Trophoblast cell (in vitro differentiated cells and primary cell): ENCODE data around the gene ARAP2.

Experiments used
- DNase-seq, 2 donors: peaks; one replicate each; pipeline ENCODE4 v3.0.0-alpha.2; 2016
- H2AFZ ChIP-seq: 2 replicates; pipeline ENCODE4 v1.6.1; 2013; ENCODE audit warnings: low read length, moderate library complexity, mild to moderate bottlenecking; ENCODE audit not compliant: insufficient read depth, poor library complexity
- H2AK5ac ChIP-seq: 2 replicates; pipeline ENCODE4 v1.6.1; 2013; ENCODE audit warnings: mild to moderate bottlenecking, low read length
- H2BK120ac ChIP-seq: 2 replicates; pipeline ENCODE4 v1.6.1; 2013; ENCODE audit warnings: low read length, mild to moderate bottlenecking, moderate library complexity; ENCODE audit not compliant: insufficient read depth, poor library complexity
- H2BK12ac ChIP-seq: 2 replicates; pipeline ENCODE4 v1.6.1; 2013; ENCODE audit warnings: mild to moderate bottlenecking, low read length, moderate library complexity
- H2BK5ac ChIP-seq: 2 replicates; pipeline ENCODE4 v1.6.1; 2013; ENCODE audit warnings: low read length, low read depth, moderate library complexity, mild to moderate bottlenecking; ENCODE audit not compliant: poor library complexity
- H3K14ac ChIP-seq: 2 replicates; pipeline ENCODE4 v1.6.1; 2013; ENCODE audit warnings: mild to moderate bottlenecking, low read length
- H3K18ac ChIP-seq: 2 replicates; pipeline ENCODE4 v1.6.1; 2013; ENCODE audit warnings: mild to moderate bottlenecking, low read length
- H3K23ac ChIP-seq: 2 replicates; pipeline ENCODE4 v1.6.1; 2013; ENCODE audit warnings: low read length
- H3K27ac ChIP-seq: 2 replicates; pipeline ENCODE4 v1.5.1; 2013; ENCODE audit warnings: low read depth, mild to moderate bottlenecking, inconsistent platforms, low read length, moderate library complexity
- H3K27me3 ChIP-seq: 2 replicates; pipeline ENCODE4 v1.6.1; 2013; ENCODE audit warnings: inconsistent platforms, mild to moderate bottlenecking, low read length, moderate library complexity; ENCODE audit not compliant: insufficient read depth
- H3K36me3 ChIP-seq, 2 experiments: 1 replicate in 1 of 2; 2 replicates in 1 of 2; pipeline ENCODE4 v1.6.1; 2013; ENCODE audit warnings: low read length in 2 of 2, mild to moderate bottlenecking in 2 of 2, moderate library complexity in 1 of 2; ENCODE audit not compliant: insufficient read depth in 2 of 2, control insufficient read depth in 1 of 2
- H3K4ac ChIP-seq: 2 replicates; pipeline ENCODE4 v1.6.1; 2013; ENCODE audit warnings: low read depth, mild to moderate bottlenecking, low read length, moderate library complexity
- H3K4me1 ChIP-seq, 2 experiments: 1 replicate in 1 of 2; 2 replicates in 1 of 2; pipeline ENCODE4 v1.6.1; 2013; ENCODE audit warnings: low read length in 2 of 2, mild to moderate bottlenecking in 2 of 2, moderate library complexity in 1 of 2; ENCODE audit not compliant: insufficient read depth in 2 of 2, control insufficient read depth in 1 of 2
- H3K4me2 ChIP-seq: 2 replicates; pipeline ENCODE4 v1.6.1; 2013; ENCODE audit warnings: inconsistent platforms, mild to moderate bottlenecking, low read length, moderate library complexity
- H3K4me3 ChIP-seq: 2 replicates; pipeline ENCODE4 v1.5.1; 2013; ENCODE audit warnings: mild to moderate bottlenecking, low read depth, low read length, inconsistent platforms
- H3K79me1 ChIP-seq: one replicate; pipeline ENCODE4 v1.6.1; 2013; ENCODE audit warnings: low read length
- H3K79me2 ChIP-seq: 2 replicates; pipeline ENCODE4 v1.6.1; 2013; ENCODE audit warnings: low read length, mild to moderate bottlenecking; ENCODE audit not compliant: control insufficient read depth, insufficient read depth, poor library complexity
- H3K9ac ChIP-seq: 2 replicates; pipeline ENCODE4 v1.6.1; 2013; ENCODE audit warnings: mild to moderate bottlenecking, low read length
- H3K9me3 ChIP-seq: 2 replicates; pipeline ENCODE4 v1.6.1; 2013; ENCODE audit warnings: low read depth, mild to moderate bottlenecking, control low read depth, inconsistent platforms, low read length; ENCODE audit not compliant: insufficient read depth
- H4K12ac ChIP-seq: 2 replicates; pipeline ENCODE4 v1.6.1; 2013; ENCODE audit warnings: low read depth, mild to moderate bottlenecking, low read length, moderate library complexity
- H4K8ac ChIP-seq: 2 replicates; pipeline ENCODE4 v1.6.1; 2013; ENCODE audit warnings: low read depth, mild to moderate bottlenecking, low read length, moderate library complexity
- H4K91ac ChIP-seq: one replicate; pipeline ENCODE4 v1.6.1; 2013; ENCODE audit warnings: low read depth, mild to moderate bottlenecking, low read length, moderate library complexity
- WGBS: extraction: QIAGEN DNeasy Blood & Tissue Kit; methylation state at CpG from one replicate; pipeline ENCODE4 v1.1.7; 2013; ENCODE audit warnings: missing lambda C conversion rate; ENCODE audit not compliant: insufficient read length, insufficient coverage; ENCODE audit errors: extremely low coverage; 5-methylcytosine and 5-hydroxymethylcytosine counted together

The ARAP2 gene

DNA sequence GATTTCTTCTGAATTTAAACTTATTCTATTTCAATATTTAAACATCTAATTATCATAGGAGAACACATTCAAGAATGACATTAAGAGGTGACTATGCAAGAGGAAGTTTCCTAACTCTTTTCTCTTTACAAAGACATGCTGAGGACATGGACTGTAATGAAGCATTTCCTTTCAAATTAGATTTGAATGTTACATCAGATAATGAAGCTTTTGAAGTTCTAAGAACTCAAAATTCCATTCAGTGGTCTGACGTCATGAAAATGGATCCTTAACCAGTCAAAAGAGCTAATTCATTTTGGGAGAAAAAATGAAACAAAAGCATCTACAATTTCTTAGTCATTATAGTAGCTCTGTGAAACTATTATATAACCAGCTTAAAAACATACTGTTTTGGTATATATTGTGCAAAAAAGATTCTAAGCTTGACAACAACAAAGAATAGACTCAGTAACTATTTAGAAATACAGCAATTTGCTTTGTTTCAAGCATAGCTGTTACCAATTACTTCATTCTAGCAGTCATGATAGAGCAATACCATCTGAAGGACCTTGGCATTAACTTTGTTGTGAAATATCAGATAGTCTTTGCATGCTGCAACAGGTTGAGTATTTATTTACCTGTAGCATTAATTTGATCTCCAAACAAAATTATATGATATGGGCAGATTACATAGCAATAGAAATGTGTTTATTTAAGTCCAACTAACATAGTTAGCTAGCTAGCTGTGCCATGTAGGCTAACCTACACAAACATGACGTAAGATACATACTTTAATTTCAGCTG is 23.4 kb upstream of the ARAP2 start:
- Histone ChIP-seq H2BK5ac (no peak overlapping the region), H3K27me3 (no peaks in the 10 kb centered on the region), H3K23ac (no peak overlapping the region), H3K4me3 (no peak overlapping the region), H2BK12ac (no peak overlapping the region), H4K91ac (no peak overlapping the region), H3K27ac (no peak overlapping the region), H3K9me3 (no peaks in the 10 kb centered on the region), H3K9ac (no peak overlapping the region), H3K36me3 (no peaks in the 10 kb centered on the region), H3K4ac (no peak overlapping the region), H3K79me2 (no peaks in the 10 kb centered on the region), H2AK5ac (no peak overlapping the region), H2BK120ac (no peak overlapping the region), H4K8ac (no peak overlapping the region), H3K79me1 (no peaks in the 10 kb centered on the region), H3K4me2 (no peak overlapping the region), H3K18ac (no peak overlapping the region), H2AFZ (no peak overlapping the region), H3K4me1 (no peaks in the 10 kb centered on the region), H3K14ac (no peak overlapping the region), H4K12ac (no peak overlapping the region)
- no peak for DNase-seq
- no CpG with 5 or more reads among the region's 2 CpGs for WGBS

DNA sequence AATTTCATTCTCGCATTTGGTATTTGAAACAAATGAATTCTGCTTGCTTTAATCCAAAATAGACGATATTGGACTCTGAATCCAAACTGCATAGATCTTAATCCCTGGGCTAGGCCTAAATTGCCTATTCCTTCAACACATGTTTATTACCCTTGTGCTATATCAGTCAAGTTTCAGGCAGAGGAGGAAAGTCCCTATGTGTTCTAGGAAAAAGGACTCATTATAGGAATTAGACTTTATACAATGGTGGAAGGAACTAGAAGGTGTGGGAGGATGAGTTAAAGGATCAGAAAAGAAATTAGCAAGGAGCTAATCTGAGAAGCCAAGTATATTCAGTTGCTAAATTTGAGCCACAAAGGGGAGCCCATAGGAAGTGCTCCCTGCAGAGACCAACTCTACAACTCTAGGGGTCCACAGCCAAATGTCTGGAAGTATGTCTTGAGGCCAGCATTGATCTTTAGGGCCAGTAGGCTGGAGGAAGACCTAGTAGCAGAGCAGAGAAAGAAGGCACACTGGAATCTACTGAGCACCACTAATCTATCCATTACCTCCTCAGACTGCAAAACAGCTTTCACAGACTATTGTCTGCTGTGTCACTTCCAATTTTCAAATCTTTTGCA is 20.0 kb upstream of the ARAP2 start:
- H3K4me2 ChIP-seq = no peak overlapping the region
- no peak overlapping the region for H3K23ac ChIP-seq
- no peak overlapping the region for H3K4ac ChIP-seq
- no peaks in the 10 kb centered on the region for H3K36me3 ChIP-seq
- no peak overlapping the region for H3K9ac ChIP-seq
- no peaks in the 10 kb centered on the region for H3K9me3 ChIP-seq
- H2BK120ac ChIP-seq = no peak overlapping the region
- no peaks in the 10 kb centered on the region for H3K79me1 ChIP-seq
- H3K4me1 ChIP-seq = no peaks in the 10 kb centered on the region
- DNase-seq = no peak
- no CpG with 5 or more reads among the region's 2 CpGs for whole genome bisulfite sequencing
- H4K91ac ChIP-seq = no peak overlapping the region
- no peak overlapping the region for H2AFZ ChIP-seq
- no peaks in the 10 kb centered on the region for H3K27me3 ChIP-seq
- no peak overlapping the region for H3K4me3 ChIP-seq
- no peak overlapping the region for H3K27ac ChIP-seq
- H4K12ac ChIP-seq = no peak overlapping the region
- no peak overlapping the region for H4K8ac ChIP-seq
- no peaks in the 10 kb centered on the region for H3K79me2 ChIP-seq
- H2BK5ac ChIP-seq = no peak overlapping the region
- no peak overlapping the region for H2AK5ac ChIP-seq
- no peak overlapping the region for H3K18ac ChIP-seq
- H2BK12ac ChIP-seq = no peak overlapping the region
- no peak overlapping the region for H3K14ac ChIP-seq

DNA sequence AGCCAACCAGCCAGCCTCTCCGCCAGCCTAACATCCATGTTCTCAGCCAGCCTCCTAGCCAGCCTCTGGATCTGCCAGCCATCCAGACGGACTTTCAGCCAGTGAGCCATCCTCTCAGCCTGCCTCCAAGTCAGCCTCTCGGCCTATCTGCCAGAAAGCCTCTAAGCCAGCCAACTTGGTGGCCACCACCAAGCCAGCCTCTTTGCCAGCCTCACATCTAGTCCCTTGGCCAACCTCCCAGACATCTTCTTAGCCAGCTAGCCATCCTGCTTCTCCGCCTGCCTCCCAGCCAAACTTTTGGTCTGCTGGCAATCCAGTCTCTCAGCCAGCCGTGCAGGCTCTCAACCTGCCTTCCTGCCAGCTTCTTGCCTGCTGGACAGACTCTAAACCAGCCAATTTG is 16.4 kb upstream of the ARAP2 start:
- no peaks in the 10 kb centered on the region for H3K79me2 ChIP-seq
- no peak overlapping the region for H3K23ac ChIP-seq
- H3K79me1 ChIP-seq = no peaks in the 10 kb centered on the region
- no peak overlapping the region for H3K18ac ChIP-seq
- H2AFZ ChIP-seq = no peak overlapping the region
- H3K4me1 ChIP-seq = no peaks in the 10 kb centered on the region
- H3K4ac ChIP-seq = no peak overlapping the region
- H4K8ac ChIP-seq = no peak overlapping the region
- no peak overlapping the region for H2BK120ac ChIP-seq
- DNase-seq = no peak
- H3K14ac ChIP-seq = no peak overlapping the region
- H3K9me3 ChIP-seq = no peaks in the 10 kb centered on the region
- no peak overlapping the region for H3K4me2 ChIP-seq
- H3K4me3 ChIP-seq = no peak overlapping the region
- no peaks in the 10 kb centered on the region for H3K27me3 ChIP-seq
- no peak overlapping the region for H3K9ac ChIP-seq
- H3K27ac ChIP-seq = no peak overlapping the region
- H2BK5ac ChIP-seq = no peak overlapping the region
- H4K12ac ChIP-seq = no peak overlapping the region
- no peak overlapping the region for H2BK12ac ChIP-seq
- no peak overlapping the region for H4K91ac ChIP-seq
- WGBS = no CpG with 5 or more reads among the region's 5 CpGs
- no peak overlapping the region for H2AK5ac ChIP-seq
- no peaks in the 10 kb centered on the region for H3K36me3 ChIP-seq

DNA sequence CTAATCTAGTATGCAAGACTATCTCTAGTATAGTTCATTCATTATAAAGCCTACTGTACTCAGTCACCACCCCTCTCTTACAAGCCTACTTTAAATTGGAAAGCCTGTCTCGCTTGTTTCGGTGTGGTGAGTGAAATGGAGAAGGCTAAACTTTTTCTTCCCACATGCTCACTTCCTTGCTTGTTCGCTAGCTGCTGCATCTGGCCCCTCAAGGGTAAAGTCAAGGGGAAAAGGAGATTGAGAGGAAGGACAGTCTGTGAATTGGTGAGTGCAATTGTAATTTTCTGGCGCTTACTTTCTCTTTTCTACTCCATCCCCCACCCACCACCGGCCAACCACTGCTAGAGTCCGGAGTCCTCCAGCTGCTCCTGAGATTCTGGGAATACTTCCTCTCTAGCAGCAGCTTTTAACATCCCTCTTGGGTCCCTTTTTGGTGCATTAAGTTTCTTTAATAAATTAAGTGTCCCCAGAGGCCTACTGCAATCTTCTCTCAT is 12.1 kb upstream of the ARAP2 start:
- H3K36me3 ChIP-seq = no peaks in the 10 kb centered on the region
- H3K18ac ChIP-seq = no peak overlapping the region
- no peak overlapping the region for H4K12ac ChIP-seq
- H3K23ac ChIP-seq = no peak overlapping the region
- H3K4me1 ChIP-seq = no peaks in the 10 kb centered on the region
- no peak overlapping the region for H2AK5ac ChIP-seq
- H3K4me2 ChIP-seq = no peak overlapping the region
- no CpG with 5 or more reads among the region's 6 CpGs for WGBS
- no peaks in the 10 kb centered on the region for H3K79me1 ChIP-seq
- DNase-seq = no peak
- H3K9me3 ChIP-seq = no peaks in the 10 kb centered on the region
- H2BK120ac ChIP-seq = no peak overlapping the region
- H3K4ac ChIP-seq = no peak overlapping the region
- H2BK12ac ChIP-seq = no peak overlapping the region
- H4K91ac ChIP-seq = no peak overlapping the region
- no peaks in the 10 kb centered on the region for H3K79me2 ChIP-seq
- H2AFZ ChIP-seq = no peak overlapping the region
- H3K4me3 ChIP-seq = no peak overlapping the region
- H3K27ac ChIP-seq = no peak overlapping the region
- H4K8ac ChIP-seq = no peak overlapping the region
- H3K27me3 ChIP-seq = no peaks in the 10 kb centered on the region
- H3K9ac ChIP-seq = no peak overlapping the region
- H3K14ac ChIP-seq = no peak overlapping the region
- no peak overlapping the region for H2BK5ac ChIP-seq
